HG03280 (cell line): ENCODE measurements around the gene ANGPT4.
"Not testable (repeated sequence)": the region's sequence is repeated elsewhere in the genome, so short reads cannot be mapped to it uniquely, and the experiment has no call there.

Experiments used
- ATAC-seq: cut with Tn5 transposase; IDR thresholded peaks from one replicate; pipeline ENCODE4 v1.9.1; 2021; ENCODE audit warnings: mild to moderate bottlenecking, moderate library complexity; ENCODE audit not compliant: unreplicated experiment

The ANGPT4 gene

GRCh38 chr20:828987-829386 lies 87.1 kb downstream of the ANGPT4 start:
- ATAC-seq, result no peak

- not testable (repeated sequence) for ATAC-seq
Measured at GRCh38 chr20:827981-828380, 88.2 kb downstream of the ANGPT4 start.

DNA sequence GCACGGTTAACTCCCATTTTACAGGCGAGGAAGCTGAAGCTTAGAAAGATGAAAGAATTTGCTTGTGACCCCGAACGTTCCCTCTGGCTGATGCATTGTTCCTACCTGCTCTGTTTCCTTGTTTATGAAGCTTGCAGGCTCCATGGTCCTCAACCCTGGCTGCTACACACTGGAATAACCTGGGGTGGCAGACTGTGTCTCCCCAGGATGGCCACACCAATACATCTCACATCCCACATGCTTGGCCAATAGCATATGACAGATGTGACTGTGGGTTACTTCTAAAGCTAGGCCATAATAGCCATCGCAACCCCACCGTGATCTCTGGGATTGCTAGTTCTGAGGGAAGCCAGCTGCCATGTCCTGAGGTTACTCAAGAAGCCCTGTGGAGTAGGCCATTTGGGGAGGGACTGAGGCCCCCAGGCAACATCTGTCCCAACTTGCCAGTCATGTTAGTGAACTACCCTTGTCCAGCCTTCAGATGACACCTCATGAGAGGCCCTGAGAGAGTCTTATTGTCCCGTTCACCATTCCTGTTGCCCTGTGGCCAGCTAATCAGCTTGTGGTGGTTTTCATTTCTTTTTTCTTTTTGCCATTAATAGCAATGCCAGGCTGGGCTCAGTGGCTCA lies 89.3 kb downstream of the ANGPT4 start:
- no peak for ATAC-seq

DNA sequence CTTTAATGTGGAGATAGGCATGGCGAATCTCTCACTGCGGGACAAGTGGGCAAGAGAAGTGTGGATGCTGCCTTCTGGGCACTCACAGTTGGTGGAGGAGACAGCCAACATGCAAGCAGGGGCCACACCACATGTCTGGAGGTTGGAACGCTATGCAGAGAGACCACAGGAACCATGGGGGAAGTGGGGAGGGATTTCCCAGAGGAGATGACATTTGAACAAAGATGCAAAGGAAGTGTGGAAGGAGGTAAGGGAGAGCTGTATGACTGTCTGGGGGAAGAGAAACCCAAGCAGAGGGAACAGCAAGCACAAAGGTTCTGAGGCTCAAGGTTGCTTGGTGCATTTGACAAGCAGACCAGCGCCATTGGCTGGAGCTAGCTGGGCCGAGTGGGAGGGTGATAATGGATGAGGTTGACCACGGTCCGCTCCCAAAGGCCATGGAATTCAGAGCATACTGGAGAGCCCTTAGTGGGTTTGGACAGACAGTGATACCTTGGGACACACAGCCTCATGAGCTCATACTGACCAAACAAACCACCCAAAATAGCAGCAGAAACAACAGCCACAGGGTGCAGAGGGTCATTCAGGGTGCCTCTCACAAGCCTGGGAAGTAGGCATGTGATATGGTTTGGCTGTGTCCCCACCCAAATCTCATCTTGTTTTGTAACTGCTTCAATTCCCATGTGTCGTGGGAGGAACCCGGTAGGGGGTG lies 90.3 kb downstream of the ANGPT4 start:
- no peak for ATAC-seq

DNA sequence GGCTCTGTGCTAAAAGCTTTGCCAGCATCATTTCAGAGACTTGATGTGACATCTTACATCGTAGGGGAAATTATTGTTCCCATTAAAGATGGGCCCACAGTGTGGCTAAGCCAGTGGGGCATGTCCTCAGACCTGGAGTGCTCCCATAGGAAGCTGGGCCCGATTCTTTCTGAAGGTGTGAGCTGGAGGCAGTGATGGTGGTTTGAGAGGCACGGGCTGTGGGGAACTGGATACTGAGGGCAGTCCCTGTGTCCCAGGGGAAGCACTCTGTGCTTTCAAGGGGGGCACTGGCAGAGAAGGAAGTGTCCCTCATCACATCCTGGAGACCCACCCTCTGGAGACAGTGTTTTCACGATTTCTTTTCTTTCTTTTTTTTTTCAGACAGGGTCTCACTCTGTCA lies 91.2 kb downstream of the ANGPT4 start:
- no peak for ATAC-seq

- no peak for ATAC-seq
Measured at GRCh38 chr20:824490-824889, 91.6 kb downstream of the ANGPT4 start.

- ATAC-seq, result no peak
Measured at GRCh38 chr20:823574-823902, 92.6 kb downstream of the ANGPT4 start.

DNA sequence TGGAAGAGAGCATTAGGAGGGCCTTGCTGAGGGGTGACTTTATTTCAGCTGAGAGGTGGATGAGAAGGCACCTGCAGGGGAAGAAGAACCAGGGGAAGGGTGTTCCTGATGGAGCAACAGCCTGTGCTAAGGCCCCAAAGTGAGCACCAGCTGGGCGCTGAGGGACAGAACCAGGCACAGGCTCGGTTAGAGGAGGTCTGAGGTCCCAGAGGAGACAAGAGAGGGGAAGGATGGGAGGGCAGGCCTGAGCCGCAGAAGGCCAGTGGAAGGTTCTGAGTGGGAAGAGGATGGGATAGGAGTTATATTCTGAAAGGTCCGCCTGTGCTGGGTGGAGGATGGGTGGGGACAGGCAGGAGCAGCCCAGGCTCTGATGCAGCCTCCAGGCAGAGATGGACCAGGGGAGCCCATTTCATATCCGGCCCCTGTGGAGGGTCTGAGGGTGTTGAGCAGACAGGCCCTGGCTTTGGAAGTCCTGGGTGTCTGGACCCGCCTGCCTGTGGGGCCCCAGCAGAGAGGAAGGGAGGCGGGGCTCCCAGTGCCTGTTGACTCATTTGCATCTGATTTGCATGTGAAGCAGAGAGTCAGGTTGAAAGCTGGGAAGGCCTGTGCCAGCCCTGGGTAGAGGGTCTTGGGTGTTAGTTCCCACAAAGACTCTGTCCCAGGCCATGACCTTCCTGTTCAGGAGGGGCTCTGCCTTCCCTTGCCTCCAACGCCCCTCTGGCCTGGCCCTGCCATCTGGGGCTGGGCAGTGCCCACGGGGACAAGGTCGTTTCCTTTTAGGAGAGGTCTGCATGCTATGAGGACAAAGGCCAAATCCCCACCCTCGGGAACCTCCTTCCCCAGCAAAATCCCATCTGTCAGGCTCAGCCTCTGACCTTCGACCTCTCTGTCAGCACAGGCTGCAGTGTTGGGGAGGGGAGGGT lies 93.2 kb downstream of the ANGPT4 start:
- ATAC-seq, result no peak

GRCh38 chr20:821731-822065 lies 94.4 kb downstream of the ANGPT4 start:
- no peak for ATAC-seq

DNA sequence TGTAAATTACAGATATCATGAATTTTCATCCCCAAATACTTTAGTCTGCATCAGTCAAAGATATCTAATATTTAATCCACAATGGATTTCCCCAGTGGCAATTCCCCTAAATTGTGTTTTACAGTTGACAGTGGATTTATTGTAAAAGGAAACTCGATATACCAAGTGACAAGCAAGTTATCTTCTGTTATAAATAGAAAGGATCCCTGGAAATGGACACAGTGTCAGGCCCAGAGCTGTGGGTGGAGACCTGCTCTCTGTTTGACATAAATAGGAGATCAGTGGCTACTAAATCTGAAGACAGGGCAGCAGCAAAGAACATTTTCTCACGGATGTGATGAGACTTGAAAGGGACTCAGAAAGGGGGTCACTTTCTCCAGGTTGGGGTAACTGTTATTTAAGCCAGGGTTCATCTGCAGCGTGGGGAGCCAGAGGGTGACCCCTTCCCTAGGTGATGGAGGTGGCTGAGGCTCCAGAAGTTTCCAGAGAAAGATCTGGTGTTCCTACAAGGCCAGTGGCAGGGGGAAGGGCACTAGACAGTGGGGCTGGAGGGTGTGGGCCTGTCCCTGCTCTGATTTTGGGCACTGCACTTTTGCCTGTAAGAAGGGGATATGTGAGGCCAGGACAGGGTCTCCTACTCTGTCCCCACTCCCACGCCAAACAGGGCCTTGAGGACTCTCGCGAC lies 94.9 kb downstream of the ANGPT4 start:
- no peak for ATAC-seq

- no peak for ATAC-seq
Measured at GRCh38 chr20:820323-820953, 95.7 kb downstream of the ANGPT4 start.
